CD1c-positive myeloid dendritic cell (primary cell): ENCODE data around the gene PIGW.
"Not testable (repeated sequence)": the region's sequence is repeated elsewhere in the genome, so short reads cannot be mapped to it uniquely, and the experiment has no call there.

Source experiments
- DNase-seq: peaks from one replicate; pipeline ENCODE4 v3.0.0-alpha.2; 2016; ENCODE audit errors: extremely low spot score

The PIGW gene

GRCh38 chr17:36508439-36508838 is 26.3 kb upstream of the PIGW start:
- DNase-seq, result not testable (repeated sequence)

- DNase-seq, result no peak
Measured at GRCh38 chr17:36509272-36509985, 25.4 kb upstream of the PIGW start.

- DNase-seq, result no peak
Measured at GRCh38 chr17:36510636-36511035, 24.2 kb upstream of the PIGW start.

- no peak for DNase-seq
Measured at GRCh38 chr17:36511216-36511615, 23.6 kb upstream of the PIGW start.

GRCh38 chr17:36512641-36513040 is 22.1 kb upstream of the PIGW start:
- no peak for DNase-seq

- no peak for DNase-seq
Measured at GRCh38 chr17:36514856-36515255, 19.9 kb upstream of the PIGW start.

GRCh38 chr17:36515837-36516236 is 18.9 kb upstream of the PIGW start:
- DNase-seq, result no peak

GRCh38 chr17:36523113-36523512 is 11.7 kb upstream of the PIGW start:
- DNase-seq, result no peak

- DNase-seq, result no peak
Measured at GRCh38 chr17:36524428-36524876, 10.3 kb upstream of the PIGW start.

- DNase-seq, result no peak
Measured at GRCh38 chr17:36525113-36525512, 9.7 kb upstream of the PIGW start.

GRCh38 chr17:36525888-36526287 is 8.9 kb upstream of the PIGW start:
- no peak for DNase-seq

GRCh38 chr17:36527621-36528250 is 7.1 kb upstream of the PIGW start:
- DNase-seq, result no peak

- no peak for DNase-seq
Measured at GRCh38 chr17:36529121-36529520, 5.7 kb upstream of the PIGW start.

- DNase-seq, result no peak
Measured at GRCh38 chr17:36532435-36532975, 2.3 kb upstream of the PIGW start.

- DNase-seq, result peak; percentile 41
Measured at GRCh38 chr17:36533935-36534839, 600 bp upstream of the PIGW start.

GRCh38 chr17:36535669-36536081 is 888 bp downstream of the PIGW start:
- no peak for DNase-seq

GRCh38 chr17:36540696-36541095 is 5.9 kb downstream of the PIGW start:
- DNase-seq, result no peak

GRCh38 chr17:36542755-36543154 is 8.0 kb downstream of the PIGW start:
- DNase-seq, result no peak

GRCh38 chr17:36544044-36544306 is 9.2 kb downstream of the PIGW start:
- no peak for DNase-seq

- peak; percentile 96 for DNase-seq
Measured at GRCh38 chr17:36544307-36545076, 9.7 kb downstream of the PIGW start, which contains the start of gene GGNBP2. Gene GGNBP2, plus strand, starts transcription at chr17:36544919. Its CDS starts 806 bp downstream, at chr17:36545725.

- no peak for DNase-seq
Measured at GRCh38 chr17:36545077-36545464, 10.3 kb downstream of the PIGW start.
